Ascending aorta (tissue), 2 donors: ENCODE results near the gene RELL2. TPM values are rescaled to one million over a fixed set of nuclear protein-coding genes. Genes with fewer than 3 reads are reported as not detected.
A peak's percentile ranks its signal among the peaks of the same experiment; 100 is the strongest.

Experiments
- DNase-seq, 2 donors: peaks; one replicate each; pipeline ENCODE4 v3.0.0-alpha.2; 2019; ENCODE audit warnings: low spot score in 2 of 2
- H3K27ac ChIP-seq, 2 donors: fragments of 200-600 bp; sonication (generic); one replicate each; pipeline ENCODE4 v1.5.1; 2016 to 2017; ENCODE audit warnings: mild to moderate bottlenecking in 1 of 2
- H3K27me3 ChIP-seq: fragments of 200-600 bp; sonication (generic); one replicate; pipeline ENCODE4 v1.5.1; 2017
- H3K36me3 ChIP-seq, 2 donors: fragments of 200-600 bp; sonication (generic); one replicate each; pipeline ENCODE4 v1.5.1; 2016
- H3K4me1 ChIP-seq, 2 donors: fragments of 200-600 bp; sonication (generic); one replicate each; pipeline ENCODE4 v1.5.1; 2016 to 2017; ENCODE audit warnings: mild to moderate bottlenecking in 1 of 2
- H3K4me3 ChIP-seq, 2 donors: fragments of 200-600 bp; sonication (generic); one replicate each; pipeline ENCODE4 v1.5.1; 2016 to 2017; ENCODE audit warnings: mild to moderate bottlenecking in 1 of 2
- H3K9me3 ChIP-seq, 2 donors: fragments of 200-600 bp; sonication (generic); one replicate each; pipeline ENCODE4 v1.5.1; 2016
- CTCF ChIP-seq, 3 experiments: fragments of 200-600 bp in 2 of 3; fragments of 450-650 bp in 1 of 3; sonication (generic) in 2 of 3; IDR thresholded peaks; one replicate each; pipeline ENCODE4 v1.5.1; 2016 to 2019; ENCODE audit warnings: antibody characterized with exemption in 3 of 3, mild to moderate bottlenecking in 1 of 3, moderate library complexity in 1 of 3
- intact Hi-C: fragments of 100-400 bp; cut with DNase I; formaldehyde crosslinking; loops from one replicate; pipeline ENCODE4 v1.15.1; 2023
- total RNA-seq: library from RNA; depleted of rRNA; stranded (reverse); fragments of >200 nt; gene quantifications from one replicate; pipeline ENCODE4 v1.1.0, GENCODE V29; 2016

The RELL2 gene
- total RNA-seq, 1 donor from 2014 or later = 1.4 TPM

GRCh38 chr5:141649972-141650371, 13.2 kb downstream of the RELL2 start:
- Histone ChIP-seq H3K27me3 (no peaks in the 10 kb centered on the region), H3K4me3 (peak overlapping the region in 1 of 2 donors; percentile 85), H3K27ac (no peak overlapping the region), H3K36me3 (peaks cover 21 to 32% of the 10 kb centered on the region in 2 donors), H3K9me3 (no peaks in the 10 kb centered on the region), H3K4me1 (peaks cover 0 to 12% of the 10 kb centered on the region in 2 donors)
- DNase-seq = no peak
- intact Hi-C loops = loop anchor here (2.0 kb wide), 1 partner anchor 13 kb away; the partner anchor contains the start of genes HDAC3 and RELL2
- no peak for TF ChIP-seq CTCF (IDR thresholded peaks at IDR 0.05)

- intact Hi-C loops = loop anchor here (2.0 kb wide), 1 partner anchor 14 kb away; the partner anchor contains the start of genes HDAC3 and RELL2
- peak in 1 of 3 experiments; percentile 29 for TF ChIP-seq CTCF (IDR thresholded peaks at IDR 0.05)
- Histone ChIP-seq H3K4me1 (peaks cover 0 to 12% of the 10 kb centered on the region in 2 donors), H3K27ac (peak within 1 kb of the TSS; percentile 12 to 65), H3K9me3 (no peaks in the 10 kb centered on the region), H3K27me3 (no peaks in the 10 kb centered on the region), H3K4me3 (peak within 1 kb of the TSS; percentile 76 to 85), H3K36me3 (peaks cover 12 to 28% of the 10 kb centered on the region in 2 donors)
- peak; percentile 64 to 95 for DNase-seq
Measured at GRCh38 chr5:141650851-141651727, 14.3 kb downstream of the RELL2 start, which contains the start of gene FCHSD1. FCHSD1 (minus strand) TSS chr5:141651418; CDS start chr5:141651368, 50 bp downstream.

- H3K4me3 ChIP-seq = peak overlapping the region; percentile 76 to 85
- H3K36me3 ChIP-seq = peaks cover 5 to 27% of the 10 kb centered on the region in 2 donors
- DNase-seq = no peak
- peak overlapping the region; percentile 12 to 65 for H3K27ac ChIP-seq
- H3K4me1 ChIP-seq = peaks cover 0 to 12% of the 10 kb centered on the region in 2 donors
- TF ChIP-seq CTCF (IDR thresholded peaks at IDR 0.05) = no peak
- intact Hi-C loops = loop anchor here (2.0 kb wide), 1 partner anchor 15 kb away; the partner anchor contains the start of genes HDAC3 and RELL2
- no peaks in the 10 kb centered on the region for H3K9me3 ChIP-seq
- no peaks in the 10 kb centered on the region for H3K27me3 ChIP-seq
Measured at GRCh38 chr5:141651728-141652105, 14.9 kb downstream of the RELL2 start.

- no peak for DNase-seq
- peaks cover 0 to 12% of the 10 kb centered on the region in 2 donors for H3K4me1 ChIP-seq
- no peak overlapping the region for H3K27ac ChIP-seq
- TF ChIP-seq CTCF (IDR thresholded peaks at IDR 0.05) = no peak
- H3K36me3 ChIP-seq = peaks cover 2 to 18% of the 10 kb centered on the region in 2 donors
- intact Hi-C loops = no loop called here
- no peaks in the 10 kb centered on the region for H3K27me3 ChIP-seq
- H3K4me3 ChIP-seq = no peak overlapping the region
- no peaks in the 10 kb centered on the region for H3K9me3 ChIP-seq
Measured at GRCh38 chr5:141654298-141654697, 17.5 kb downstream of the RELL2 start.

- Histone ChIP-seq H3K4me3 (no peak overlapping the region), H3K9me3 (no peaks in the 10 kb centered on the region), H3K27ac (no peak overlapping the region), H3K36me3 (peaks cover 2 to 18% of the 10 kb centered on the region in 2 donors), H3K27me3 (no peaks in the 10 kb centered on the region), H3K4me1 (peaks cover 0 to 12% of the 10 kb centered on the region in 2 donors)
- DNase-seq = no peak
- TF ChIP-seq CTCF (IDR thresholded peaks at IDR 0.05) = no peak
- intact Hi-C loops = no loop called here
Measured at GRCh38 chr5:141655020-141655419, 18.2 kb downstream of the RELL2 start.
